Measurements from ENCODE around the gene ADCK2.
"Not testable (repeated sequence)": the region's sequence is repeated elsewhere in the genome, so short reads cannot be mapped to it uniquely, and the experiment has no call there.

ADCK2 gene

DNA sequence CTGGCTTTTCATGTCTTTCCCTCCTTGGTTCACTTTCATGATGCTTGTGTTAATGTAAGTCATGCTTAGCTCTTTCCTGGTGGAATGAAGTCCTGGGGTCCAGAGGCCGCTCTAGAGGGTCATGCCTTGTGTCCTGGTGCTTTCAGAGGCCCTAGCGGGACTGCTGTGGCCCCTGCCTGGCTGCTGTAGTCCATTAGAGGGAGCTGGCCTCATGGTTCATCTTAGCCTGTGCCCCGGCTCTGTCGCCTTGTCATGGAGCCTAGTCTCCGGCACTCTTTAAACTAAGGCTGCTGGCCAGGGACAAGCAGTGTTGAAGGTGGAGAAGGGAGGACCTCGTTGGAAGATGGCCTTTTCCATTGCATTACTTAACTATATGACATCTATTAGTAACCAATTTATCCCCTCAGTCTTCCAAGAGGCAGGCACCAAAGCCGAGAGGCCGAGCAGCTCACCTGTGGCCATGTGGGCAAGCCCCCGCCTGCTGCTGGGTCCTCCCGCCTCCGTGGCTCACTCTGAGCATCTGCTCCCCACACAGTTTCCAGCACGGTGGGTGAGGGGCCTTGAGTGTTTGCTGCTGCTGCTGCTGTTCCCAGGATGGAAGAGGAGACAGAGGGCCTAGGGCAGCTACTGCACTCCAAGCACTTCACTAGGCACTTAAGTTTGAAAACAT is 18.8 kb downstream of the ADCK2 start:
- no peak for TF ChIP-seq ZFX (IDR thresholded peaks at IDR 0.05; ENCODE audit: borderline replicate concordance)
- TF ChIP-seq, protein P1, sequence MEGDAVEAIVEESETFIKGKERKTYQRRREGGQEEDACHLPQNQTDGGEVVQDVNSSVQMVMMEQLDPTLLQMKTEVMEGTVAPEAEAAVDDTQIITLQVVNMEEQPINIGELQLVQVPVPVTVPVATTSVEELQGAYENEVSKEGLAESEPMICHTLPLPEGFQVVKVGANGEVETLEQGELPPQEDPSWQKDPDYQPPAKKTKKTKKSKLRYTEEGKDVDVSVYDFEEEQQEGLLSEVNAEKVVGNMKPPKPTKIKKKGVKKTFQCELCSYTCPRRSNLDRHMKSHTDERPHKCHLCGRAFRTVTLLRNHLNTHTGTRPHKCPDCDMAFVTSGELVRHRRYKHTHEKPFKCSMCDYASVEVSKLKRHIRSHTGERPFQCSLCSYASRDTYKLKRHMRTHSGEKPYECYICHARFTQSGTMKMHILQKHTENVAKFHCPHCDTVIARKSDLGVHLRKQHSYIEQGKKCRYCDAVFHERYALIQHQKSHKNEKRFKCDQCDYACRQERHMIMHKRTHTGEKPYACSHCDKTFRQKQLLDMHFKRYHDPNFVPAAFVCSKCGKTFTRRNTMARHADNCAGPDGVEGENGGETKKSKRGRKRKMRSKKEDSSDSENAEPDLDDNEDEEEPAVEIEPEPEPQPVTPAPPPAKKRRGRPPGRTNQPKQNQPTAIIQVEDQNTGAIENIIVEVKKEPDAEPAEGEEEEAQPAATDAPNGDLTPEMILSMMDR (IDR thresholded peaks at IDR 0.05) = no peak
- no peak overlapping the region for H3K27ac ChIP-seq

DNA sequence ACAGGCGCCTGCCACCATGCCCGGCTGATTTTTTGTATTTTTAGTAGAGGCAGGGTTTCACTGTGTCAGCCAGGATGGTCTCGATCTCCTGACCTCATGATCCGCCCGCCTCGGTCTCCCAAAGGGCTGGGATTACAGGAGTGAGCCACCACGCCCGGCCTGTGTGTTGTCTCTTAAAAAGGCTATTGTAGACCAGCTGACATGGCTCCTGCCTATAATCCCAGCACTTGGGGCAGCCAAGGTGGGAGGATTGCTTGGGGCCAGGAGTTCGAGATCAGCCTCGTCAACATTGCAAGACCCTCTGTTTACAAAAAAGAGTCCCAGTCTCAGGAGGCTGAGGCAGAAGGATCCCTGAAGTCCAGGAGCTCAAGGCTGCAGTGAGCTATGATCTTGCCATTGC is 21.1 kb downstream of the ADCK2 start:
- H3K27ac ChIP-seq = not testable (repeated sequence)

DNA sequence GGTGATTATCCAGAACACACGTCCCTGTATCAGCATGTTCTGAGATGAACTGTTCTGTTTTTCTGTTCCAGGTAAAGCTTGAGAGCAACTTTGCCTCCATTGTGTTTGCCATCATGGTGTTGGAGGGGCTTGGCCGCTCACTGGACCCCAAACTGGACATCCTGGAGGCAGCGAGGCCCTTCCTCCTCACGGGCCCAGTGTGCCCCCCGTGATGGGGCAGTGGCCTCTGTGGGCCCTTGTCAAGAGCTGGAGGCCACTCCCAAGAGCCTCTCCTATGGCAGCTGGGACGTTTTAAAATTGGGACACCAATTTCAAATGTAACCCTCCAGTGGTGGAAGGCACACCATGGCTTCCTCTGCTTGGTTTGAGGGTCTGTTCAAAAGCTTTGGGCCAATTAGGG is 21.8 kb downstream of the ADCK2 start:
- TF ChIP-seq ZFX (IDR thresholded peaks at IDR 0.05; ENCODE audit: borderline replicate concordance) = no peak
- TF ChIP-seq, protein P1 (IDR thresholded peaks at IDR 0.05) = no peak
- H3K27ac ChIP-seq = no peak overlapping the region

DNA sequence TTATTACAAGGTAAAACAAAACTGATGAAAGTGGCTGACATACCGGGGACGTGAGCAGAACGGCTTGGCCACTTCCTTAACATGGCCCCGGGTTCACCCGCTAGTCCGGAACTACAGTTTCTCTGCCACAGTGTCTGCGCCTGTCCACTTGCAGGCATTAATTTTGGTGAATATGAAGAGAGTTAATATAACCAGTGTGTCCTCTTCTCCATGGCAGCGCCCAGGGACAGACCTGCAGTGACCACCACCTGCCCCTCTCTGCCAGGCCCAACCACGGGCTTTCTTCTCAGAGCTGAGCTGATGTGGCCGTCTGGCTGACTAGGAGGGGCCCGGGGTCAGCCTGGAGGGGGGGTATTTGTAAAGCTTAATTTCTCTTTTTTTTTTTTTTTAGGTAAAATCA is 22.6 kb downstream of the ADCK2 start:
- peak overlapping the region; percentile 85 for H3K27ac ChIP-seq
- no peak for TF ChIP-seq ZFX (IDR thresholded peaks at IDR 0.05; ENCODE audit: borderline replicate concordance)
- TF ChIP-seq, protein P1 (IDR thresholded peaks at IDR 0.05) = no peak

DNA sequence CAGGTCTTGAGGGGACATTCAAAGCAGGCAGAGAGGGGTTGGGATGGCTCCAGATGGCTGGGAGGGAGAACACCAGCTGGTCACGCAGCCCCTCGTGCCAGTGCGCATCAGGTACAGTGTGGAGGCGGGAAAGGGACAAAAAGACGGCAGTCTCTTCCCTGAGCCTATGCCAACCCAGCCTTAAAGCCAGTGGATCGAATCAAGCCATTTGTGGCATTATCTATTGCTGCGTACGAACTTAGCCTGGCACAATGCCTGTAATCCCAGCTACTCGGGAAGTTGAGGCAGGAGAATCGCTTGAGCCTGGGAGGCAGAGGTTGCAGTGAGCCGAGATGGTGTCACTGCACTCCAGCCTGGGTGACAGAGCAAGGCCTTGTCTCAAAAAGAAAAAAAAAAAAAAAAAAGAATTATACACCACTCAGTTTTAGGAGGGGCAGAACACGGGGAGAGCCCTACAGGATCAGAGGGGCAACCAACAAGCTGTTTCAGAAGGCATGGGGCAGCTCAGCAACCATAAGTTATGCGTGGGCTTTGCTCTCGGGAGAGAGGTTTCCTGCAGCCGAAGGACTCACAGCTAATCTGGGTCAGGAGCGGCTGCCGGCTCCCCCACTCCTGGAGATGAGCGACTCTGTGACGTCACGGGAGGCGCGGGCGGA is 23.4 kb downstream of the ADCK2 start:
- TF ChIP-seq, protein P1 (IDR thresholded peaks at IDR 0.05) = no peak
- TF ChIP-seq ZFX (IDR thresholded peaks at IDR 0.05; ENCODE audit: borderline replicate concordance) = no peak
- H3K27ac ChIP-seq = peak overlapping the region; percentile 85

DNA sequence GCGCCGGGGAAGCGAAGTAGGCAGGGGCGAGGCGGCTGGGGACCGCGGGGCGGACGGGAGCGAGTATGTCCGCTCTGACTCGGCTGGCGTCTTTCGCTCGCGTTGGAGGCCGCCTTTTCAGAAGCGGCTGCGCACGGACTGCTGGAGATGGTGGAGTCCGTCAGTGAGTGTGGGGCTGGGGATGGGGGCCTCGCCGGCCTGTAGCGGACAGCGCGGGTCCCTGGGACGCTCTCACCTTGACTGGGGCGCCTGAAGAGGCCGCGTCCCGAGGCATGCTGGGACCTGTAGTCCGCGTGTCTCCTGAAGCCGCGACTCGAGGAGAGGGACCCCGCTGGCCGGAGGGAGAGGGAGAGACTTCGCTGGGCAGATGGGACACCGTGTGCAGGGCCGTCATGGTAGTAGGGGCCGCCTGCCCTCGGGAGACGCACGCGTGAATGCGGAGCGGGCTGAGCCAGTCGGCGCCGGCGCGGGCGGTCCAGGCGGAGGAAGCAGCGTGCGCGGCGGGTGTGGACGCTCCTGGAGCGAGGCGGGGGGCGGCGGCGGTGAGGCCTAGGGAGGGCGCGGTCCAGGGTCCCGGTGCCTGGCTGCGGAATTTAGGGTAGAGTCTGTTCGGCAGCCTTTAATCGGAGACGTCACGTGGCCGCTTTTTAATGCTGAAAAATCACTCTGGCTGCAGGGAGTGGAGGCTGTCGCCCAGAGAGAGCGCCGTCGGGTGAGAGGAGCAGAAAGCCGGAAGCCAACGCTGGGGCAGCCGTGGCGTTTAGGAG is 24.1 kb downstream of the ADCK2 start, which contains the start of gene NDUFB2:
Gene NDUFB2 (plus strand): TSS at position 29 of the 767 bp plus-strand sequence. CDS start 37 bp downstream, at position 66.
- H3K27ac ChIP-seq = peak within 1 kb of the TSS; percentile 85
- peak; percentile 87; the same call in 1 of the 2 replicates for TF ChIP-seq ZFX (IDR thresholded peaks at IDR 0.05; ENCODE audit: borderline replicate concordance)
- TF ChIP-seq, protein P1 (IDR thresholded peaks at IDR 0.05) = no peak

DNA sequence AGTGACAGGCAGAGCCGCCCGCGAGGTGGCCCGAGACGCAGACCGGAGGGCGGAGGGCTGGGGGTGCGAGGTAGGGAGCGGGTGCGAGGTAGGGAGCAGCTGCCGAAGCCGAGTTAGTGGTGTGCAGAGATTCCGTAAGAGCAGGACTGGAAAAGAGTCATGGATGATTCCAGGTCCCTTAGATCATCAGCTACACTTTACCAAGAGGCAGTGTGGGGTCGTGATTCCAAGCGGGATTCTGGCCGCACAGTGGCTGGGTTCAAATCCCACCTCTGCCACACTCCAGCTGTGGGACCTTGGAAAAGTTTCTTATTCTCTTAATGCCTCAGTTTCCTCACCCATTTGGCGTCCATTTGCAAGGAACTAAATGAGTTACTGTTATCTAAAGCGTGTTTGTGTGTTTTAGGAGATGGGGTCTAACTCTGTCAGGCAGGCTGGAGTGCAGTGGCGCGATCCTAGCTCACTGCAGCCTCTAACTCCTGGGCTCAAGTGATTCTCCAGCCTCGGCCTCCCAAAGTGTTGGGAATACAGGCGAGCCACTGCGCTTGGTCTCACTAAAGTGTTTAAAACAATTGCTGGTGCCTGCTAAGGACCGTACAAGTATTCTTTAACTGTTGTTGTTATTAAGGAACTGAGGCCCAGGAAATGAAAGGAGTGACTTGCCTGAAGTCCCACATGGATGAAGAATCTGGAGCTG is 24.9 kb downstream of the ADCK2 start:
- peak overlapping the region; percentile 85 for H3K27ac ChIP-seq

More for the DNA sequence above, 24.9 kb downstream of the ADCK2 start:
- no peak for TF ChIP-seq ZFX (IDR thresholded peaks at IDR 0.05; ENCODE audit: borderline replicate concordance)
- TF ChIP-seq, protein P1 (IDR thresholded peaks at IDR 0.05) = peak; percentile 25; the same call in 1 of the 2 replicates

Data from 22Rv1 (cell line).